ENCODE results near the gene CERS6. TPM values are rescaled to one million over a fixed set of nuclear protein-coding genes. Genes with fewer than 3 reads are reported as not detected.

Gene CERS6
- total RNA-seq, 1 donor from 2014 or later: 36.4 TPM

DNA sequence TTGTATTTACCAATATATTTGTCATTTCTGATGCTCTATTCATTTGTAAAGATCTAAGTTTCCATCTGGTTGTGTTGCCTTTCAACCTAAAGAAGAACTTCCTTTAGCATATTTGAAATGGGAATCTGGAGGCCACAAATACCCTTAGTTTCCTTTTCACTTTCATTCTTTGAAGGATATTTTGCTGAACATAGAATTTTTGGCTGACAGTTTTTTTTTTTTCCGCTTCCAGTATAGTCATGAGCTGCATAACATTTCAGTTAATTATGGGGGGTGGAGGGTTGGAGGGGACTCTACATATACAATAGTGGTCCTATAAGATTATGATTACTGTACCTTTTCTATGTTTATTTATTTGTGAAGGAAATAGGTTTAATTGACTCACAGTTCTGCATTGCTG is 83.9 kb downstream of the CERS6 start:
- Mint-ChIP-seq H3K27me3 (ENCODE audit: unreplicated experiment) (peaks cover 4% of the 10 kb centered on the region), H3K27ac (ENCODE audit: unreplicated experiment) (no peak overlapping the region), H3K4me1 (ENCODE audit: unreplicated experiment) (peaks cover 13% of the 10 kb centered on the region), H3K36me3 (ENCODE audit: low read depth, unreplicated experiment) (no peaks in the 10 kb centered on the region), H3K4me3 (ENCODE audit: unreplicated experiment) (no peak overlapping the region), H3K9me3 (ENCODE audit: unreplicated experiment) (no peaks in the 10 kb centered on the region)
- DNase-seq (ENCODE audit: low spot score): no peak
- TF ChIP-seq, protein P1, sequence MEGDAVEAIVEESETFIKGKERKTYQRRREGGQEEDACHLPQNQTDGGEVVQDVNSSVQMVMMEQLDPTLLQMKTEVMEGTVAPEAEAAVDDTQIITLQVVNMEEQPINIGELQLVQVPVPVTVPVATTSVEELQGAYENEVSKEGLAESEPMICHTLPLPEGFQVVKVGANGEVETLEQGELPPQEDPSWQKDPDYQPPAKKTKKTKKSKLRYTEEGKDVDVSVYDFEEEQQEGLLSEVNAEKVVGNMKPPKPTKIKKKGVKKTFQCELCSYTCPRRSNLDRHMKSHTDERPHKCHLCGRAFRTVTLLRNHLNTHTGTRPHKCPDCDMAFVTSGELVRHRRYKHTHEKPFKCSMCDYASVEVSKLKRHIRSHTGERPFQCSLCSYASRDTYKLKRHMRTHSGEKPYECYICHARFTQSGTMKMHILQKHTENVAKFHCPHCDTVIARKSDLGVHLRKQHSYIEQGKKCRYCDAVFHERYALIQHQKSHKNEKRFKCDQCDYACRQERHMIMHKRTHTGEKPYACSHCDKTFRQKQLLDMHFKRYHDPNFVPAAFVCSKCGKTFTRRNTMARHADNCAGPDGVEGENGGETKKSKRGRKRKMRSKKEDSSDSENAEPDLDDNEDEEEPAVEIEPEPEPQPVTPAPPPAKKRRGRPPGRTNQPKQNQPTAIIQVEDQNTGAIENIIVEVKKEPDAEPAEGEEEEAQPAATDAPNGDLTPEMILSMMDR (IDR thresholded peaks at IDR 0.05; ENCODE audit: unreplicated experiment): no peak

DNA sequence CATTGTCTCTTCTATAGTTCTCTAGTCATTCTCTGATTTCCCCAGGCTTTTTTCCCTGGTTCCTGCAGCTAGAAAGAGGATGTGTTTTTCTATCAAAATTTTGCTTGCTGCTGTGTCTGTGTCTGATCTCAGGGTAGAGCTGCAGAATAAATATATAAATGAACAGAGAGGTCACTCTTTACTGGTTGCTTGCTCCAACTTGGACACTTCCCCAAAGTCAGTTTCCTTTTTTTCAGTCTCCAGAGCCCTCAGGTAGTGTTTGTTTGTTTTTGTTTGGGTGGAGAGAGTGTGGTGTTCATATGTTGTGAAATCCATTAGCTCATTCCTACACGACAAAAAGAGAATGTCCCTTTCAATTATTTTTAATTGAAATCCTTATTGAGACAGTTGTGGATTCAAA is 85.8 kb downstream of the CERS6 start:
- Mint-ChIP-seq H3K27ac (ENCODE audit: unreplicated experiment) (peak overlapping the region; percentile 55), H3K36me3 (ENCODE audit: low read depth, unreplicated experiment) (no peaks in the 10 kb centered on the region), H3K9me3 (ENCODE audit: unreplicated experiment) (no peaks in the 10 kb centered on the region), H3K4me1 (ENCODE audit: unreplicated experiment) (peaks cover 16% of the 10 kb centered on the region), H3K4me3 (ENCODE audit: unreplicated experiment) (no peak overlapping the region), H3K27me3 (ENCODE audit: unreplicated experiment) (peaks cover 3% of the 10 kb centered on the region)
- TF ChIP-seq, protein P1 (IDR thresholded peaks at IDR 0.05; ENCODE audit: unreplicated experiment): no peak
- no peak for DNase-seq (ENCODE audit: low spot score)

DNA sequence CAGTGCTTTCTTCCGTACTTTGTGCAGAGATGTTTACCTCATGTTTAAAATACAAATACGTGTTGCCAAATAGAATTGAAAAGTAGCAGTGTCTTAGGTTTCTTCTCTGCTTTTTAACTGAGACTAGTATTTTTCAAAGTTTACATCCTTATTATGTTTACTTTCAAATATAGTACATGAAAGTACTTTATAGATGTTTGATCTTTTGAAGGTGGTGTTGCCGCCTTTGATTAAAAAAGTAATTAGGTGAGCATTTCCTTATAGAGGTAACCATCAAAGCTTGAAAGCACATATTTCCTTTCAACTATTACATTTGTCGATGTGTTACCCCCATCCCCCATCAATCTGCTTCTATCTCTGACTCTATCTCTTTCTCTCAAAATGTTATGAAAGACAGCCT is 87.0 kb downstream of the CERS6 start:
- no peaks in the 10 kb centered on the region for H3K36me3 Mint-ChIP-seq (ENCODE audit: low read depth, unreplicated experiment)
- DNase-seq (ENCODE audit: low spot score): no peak
- no peak overlapping the region for H3K27ac Mint-ChIP-seq (ENCODE audit: unreplicated experiment)
- no peaks in the 10 kb centered on the region for H3K9me3 Mint-ChIP-seq (ENCODE audit: unreplicated experiment)
- H3K4me1 Mint-ChIP-seq (ENCODE audit: unreplicated experiment): peaks cover 16% of the 10 kb centered on the region
- no peak overlapping the region for H3K4me3 Mint-ChIP-seq (ENCODE audit: unreplicated experiment)
- TF ChIP-seq, protein P1 (IDR thresholded peaks at IDR 0.05; ENCODE audit: unreplicated experiment): no peak
- H3K27me3 Mint-ChIP-seq (ENCODE audit: unreplicated experiment): peaks cover 3% of the 10 kb centered on the region

DNA sequence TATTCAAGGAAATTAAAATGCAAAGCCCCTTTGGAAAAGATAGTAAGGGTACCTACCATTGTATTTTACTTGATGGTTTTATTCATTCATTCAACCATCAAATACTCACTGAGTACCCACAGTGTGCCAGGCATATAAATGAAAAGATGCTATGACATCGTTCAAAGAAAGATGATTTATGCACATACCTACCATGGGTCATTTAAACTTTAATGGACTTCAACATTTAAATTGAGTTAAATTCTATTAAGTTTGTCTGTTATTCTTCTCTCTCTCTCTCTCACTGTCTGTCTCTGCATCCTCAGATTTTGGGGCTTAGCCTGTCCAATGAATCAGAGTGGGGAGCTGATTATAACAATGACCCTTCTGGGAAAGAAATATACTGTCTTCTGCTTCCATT is 87.9 kb downstream of the CERS6 start:
- no peak overlapping the region for H3K4me3 Mint-ChIP-seq (ENCODE audit: unreplicated experiment)
- TF ChIP-seq, protein P1 (IDR thresholded peaks at IDR 0.05; ENCODE audit: unreplicated experiment): no peak
- DNase-seq (ENCODE audit: low spot score): no peak
- H3K27me3 Mint-ChIP-seq (ENCODE audit: unreplicated experiment): peaks cover 5% of the 10 kb centered on the region
- no peaks in the 10 kb centered on the region for H3K36me3 Mint-ChIP-seq (ENCODE audit: low read depth, unreplicated experiment)
- H3K4me1 Mint-ChIP-seq (ENCODE audit: unreplicated experiment): peaks cover 16% of the 10 kb centered on the region
- H3K27ac Mint-ChIP-seq (ENCODE audit: unreplicated experiment): no peak overlapping the region
- H3K9me3 Mint-ChIP-seq (ENCODE audit: unreplicated experiment): no peaks in the 10 kb centered on the region

DNA sequence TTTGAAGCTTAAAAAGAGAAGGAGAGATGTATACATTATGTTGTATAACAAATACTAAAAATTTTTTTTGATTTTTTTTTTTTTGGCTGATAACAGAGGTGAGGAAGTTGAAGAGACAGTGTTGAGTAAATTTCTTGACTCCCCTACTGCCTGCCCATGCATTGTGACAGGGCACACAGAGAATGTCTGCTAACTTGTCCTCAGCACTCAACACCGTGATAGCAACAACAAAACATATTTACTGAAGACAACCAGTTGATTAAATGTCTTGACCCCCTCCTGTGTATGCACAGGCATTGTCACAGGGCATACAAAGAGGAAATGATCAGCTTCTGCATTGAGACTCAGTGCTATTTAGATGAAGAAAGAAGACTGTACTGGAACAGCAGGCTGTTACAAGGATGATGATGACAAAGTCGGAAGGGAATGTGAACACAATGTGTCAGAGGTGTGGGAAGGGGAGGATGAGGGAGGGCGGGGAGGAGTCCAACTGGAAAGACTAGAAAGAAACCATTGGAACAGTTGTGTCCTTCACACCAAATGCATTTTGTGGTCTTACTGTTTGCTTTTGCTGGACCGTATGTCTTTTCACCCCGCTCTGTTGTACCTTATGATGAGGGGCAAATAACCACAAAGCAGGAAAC is 89.5 kb downstream of the CERS6 start:
- no peak overlapping the region for H3K27ac Mint-ChIP-seq (ENCODE audit: unreplicated experiment)
- TF ChIP-seq, protein P1 (IDR thresholded peaks at IDR 0.05; ENCODE audit: unreplicated experiment): no peak
- no peak for DNase-seq (ENCODE audit: low spot score)
- no peak overlapping the region for H3K4me3 Mint-ChIP-seq (ENCODE audit: unreplicated experiment)
- peaks cover 18% of the 10 kb centered on the region for H3K4me1 Mint-ChIP-seq (ENCODE audit: unreplicated experiment)
- H3K27me3 Mint-ChIP-seq (ENCODE audit: unreplicated experiment): peaks cover 8% of the 10 kb centered on the region
- H3K9me3 Mint-ChIP-seq (ENCODE audit: unreplicated experiment): no peaks in the 10 kb centered on the region
- peaks cover 4% of the 10 kb centered on the region for H3K36me3 Mint-ChIP-seq (ENCODE audit: low read depth, unreplicated experiment)

Measured in endothelial cell (in vitro differentiated cells).